A673 (cell line): ENCODE data around the gene MDN1. TPM values are rescaled to one million over a fixed set of nuclear protein-coding genes. Genes with fewer than 3 reads are reported as not detected.
A peak's percentile ranks its signal among the peaks of the same experiment; 100 is the strongest.

Experiments used
- BruUV-seq: library from RNA; stranded (reverse); fragments of 400-500 nt; replicated peaks from 2 replicates; lab custom pipeline; 2021; lab: Mats Ljungman, UMichigan
- CTCF ChIA-PET: fragments of 300-600 bp; sonication (Branson Sonifier 250); formaldehyde crosslinking; loops from one replicate; lab custom pipeline; 2022; ENCODE audit warnings: antibody characterized with exemption; lab: Charles Lee
- POLR2A ChIA-PET: fragments of 300-600 bp; sonication (Branson Sonifier 250); formaldehyde crosslinking; loops from one replicate; lab custom pipeline; 2022; ENCODE audit warnings: antibody characterized with exemption; ENCODE audit not compliant: low non-redundant PET; lab: Charles Lee
- DNase-seq: peaks from one replicate; pipeline ENCODE4 v3.0.0-alpha.2; 2015; ENCODE audit warnings: low spot score
- H3K27ac ChIP-seq: fragments of 200-600 bp; sonication (generic); 2 replicates; pipeline ENCODE4 v1.5.1; 2016; ENCODE audit warnings: mixed run types, low read depth, mild to moderate bottlenecking, mixed read lengths, antibody characterized with exemption, low read length; ENCODE audit not compliant: poor library complexity, severe bottlenecking
- H3K27me3 ChIP-seq: fragments of 200-600 bp; sonication (generic); replicated peaks from 2 replicates; pipeline ENCODE4 v1.6.1; 2017; ENCODE audit warnings: mixed run types, low read depth, mild to moderate bottlenecking, mixed read lengths, antibody characterized with exemption, low read length; ENCODE audit not compliant: insufficient read depth, poor library complexity
- H3K36me3 ChIP-seq: fragments of 200-600 bp; sonication (generic); 2 replicates; pipeline ENCODE4 v1.6.1; 2016; ENCODE audit warnings: mixed run types, mild to moderate bottlenecking, mixed read lengths, antibody characterized with exemption, low read length; ENCODE audit not compliant: insufficient read depth, poor library complexity, severe bottlenecking
- H3K4me1 ChIP-seq: fragments of 200-600 bp; sonication (generic); 2 replicates; pipeline ENCODE4 v1.6.1; 2017; ENCODE audit warnings: mixed run types, mild to moderate bottlenecking, mixed read lengths, antibody characterized with exemption, low read length; ENCODE audit not compliant: insufficient read depth, poor library complexity, severe bottlenecking
- H3K4me3 ChIP-seq: fragments of 200-600 bp; sonication (generic); 2 replicates; pipeline ENCODE4 v1.5.1; 2016; ENCODE audit warnings: low read depth, mixed run types, mild to moderate bottlenecking, mixed read lengths, low read length; ENCODE audit not compliant: poor library complexity, severe bottlenecking
- H3K9me3 ChIP-seq: fragments of 200-600 bp; sonication (generic); 2 replicates; pipeline ENCODE4 v1.6.1; 2016; ENCODE audit warnings: mixed run types, low read depth, mild to moderate bottlenecking, mixed read lengths, antibody characterized with exemption, low read length; ENCODE audit not compliant: poor library complexity, severe bottlenecking
- EZH2 ChIP-seq: fragments of 200-600 bp; sonication (generic); IDR thresholded peaks from 2 replicates; pipeline ENCODE4 v1.6.1; 2017; ENCODE audit warnings: borderline replicate concordance, low read depth, mild to moderate bottlenecking, mixed read lengths, antibody characterized with exemption, low read length; ENCODE audit not compliant: poor library complexity, severe bottlenecking
- intact Hi-C: fragments of 100-400 bp; cut with micrococcal nuclease; formaldehyde crosslinking; loops from one replicate; pipeline ENCODE4 v1.10.0; 2022; ENCODE audit not compliant: unreplicated experiment
- total RNA-seq: library from RNA; stranded (reverse); gene quantifications from 2 replicates; pipeline ENCODE4 v1.2.3, GENCODE V29; 2021
- TF ChIP-seq, protein P1 (sequence below): fragments of 300-800, 200-600 bp; sonication (generic); conservative IDR thresholded peaks from 2 replicates; pipeline ENCODE4 v1.5.1; 2017; ENCODE audit warnings: low read depth, mild to moderate bottlenecking, antibody characterized with exemption, low read length, moderate library complexity, mixed read lengths

Gene MDN1
- total RNA-seq, 1 experiment from 2014 or later, result 64.4 TPM

DNA sequence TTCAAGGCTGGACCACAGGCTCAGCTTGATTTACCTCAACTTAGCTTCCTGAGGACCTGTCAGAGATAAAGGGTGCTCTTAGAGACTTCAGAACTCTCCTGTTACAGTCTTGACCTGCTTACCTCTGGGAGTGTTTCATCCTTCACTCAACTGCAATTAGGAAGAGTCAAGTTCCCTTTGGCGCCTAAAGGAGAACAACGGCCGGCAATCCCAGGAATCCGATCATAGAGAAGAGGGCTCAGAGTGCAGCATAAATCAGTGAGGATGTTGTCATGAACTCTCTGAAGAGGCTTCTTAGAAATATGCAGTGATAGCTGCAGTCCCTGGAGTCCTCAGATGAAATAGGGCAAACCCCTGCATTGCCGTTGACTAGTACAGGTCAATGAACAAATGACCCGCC lies 217.4 kb downstream of the MDN1 start:
- no peaks in the 10 kb centered on the region for H3K4me1 ChIP-seq
- no peaks in the 10 kb centered on the region for H3K36me3 ChIP-seq
- TF ChIP-seq, protein P1, sequence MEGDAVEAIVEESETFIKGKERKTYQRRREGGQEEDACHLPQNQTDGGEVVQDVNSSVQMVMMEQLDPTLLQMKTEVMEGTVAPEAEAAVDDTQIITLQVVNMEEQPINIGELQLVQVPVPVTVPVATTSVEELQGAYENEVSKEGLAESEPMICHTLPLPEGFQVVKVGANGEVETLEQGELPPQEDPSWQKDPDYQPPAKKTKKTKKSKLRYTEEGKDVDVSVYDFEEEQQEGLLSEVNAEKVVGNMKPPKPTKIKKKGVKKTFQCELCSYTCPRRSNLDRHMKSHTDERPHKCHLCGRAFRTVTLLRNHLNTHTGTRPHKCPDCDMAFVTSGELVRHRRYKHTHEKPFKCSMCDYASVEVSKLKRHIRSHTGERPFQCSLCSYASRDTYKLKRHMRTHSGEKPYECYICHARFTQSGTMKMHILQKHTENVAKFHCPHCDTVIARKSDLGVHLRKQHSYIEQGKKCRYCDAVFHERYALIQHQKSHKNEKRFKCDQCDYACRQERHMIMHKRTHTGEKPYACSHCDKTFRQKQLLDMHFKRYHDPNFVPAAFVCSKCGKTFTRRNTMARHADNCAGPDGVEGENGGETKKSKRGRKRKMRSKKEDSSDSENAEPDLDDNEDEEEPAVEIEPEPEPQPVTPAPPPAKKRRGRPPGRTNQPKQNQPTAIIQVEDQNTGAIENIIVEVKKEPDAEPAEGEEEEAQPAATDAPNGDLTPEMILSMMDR, result no peak
- TF ChIP-seq EZH2, result no peak
- DNase-seq, result no peak
- ChIA-PET CTCF (no interaction called here), POLR2A (no interaction called here)
- no peak overlapping the region for H3K4me3 ChIP-seq
- BruUV-seq, result no TSS peak
- H3K9me3 ChIP-seq, result no peaks in the 10 kb centered on the region
- no peak overlapping the region for H3K27ac ChIP-seq
- no peaks in the 10 kb centered on the region for H3K27me3 ChIP-seq
- intact Hi-C loops, result no loop called here

DNA sequence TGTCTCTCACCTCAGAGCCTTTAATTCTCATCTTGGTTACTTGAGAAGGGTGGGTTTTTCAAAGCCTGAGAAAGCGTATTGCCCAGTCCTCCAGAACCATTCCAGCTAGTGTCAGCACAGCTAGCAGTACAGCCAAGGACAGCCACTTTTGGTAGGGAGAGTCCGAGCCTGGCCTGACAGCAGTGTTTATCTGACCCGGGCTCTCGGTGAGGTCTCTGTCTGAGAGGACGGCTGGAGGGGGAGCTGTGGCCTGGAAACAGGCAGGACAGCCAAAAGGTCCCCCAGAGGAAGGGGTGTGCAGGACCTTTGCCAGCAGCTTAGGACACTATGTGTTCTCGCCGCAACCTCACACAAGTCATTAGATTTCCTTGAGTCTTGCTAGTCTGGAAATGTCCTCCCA lies 219.9 kb downstream of the MDN1 start:
- POLR2A ChIA-PET, result no interaction called here
- no TSS peak for BruUV-seq
- no peak overlapping the region for H3K27ac ChIP-seq
- no peaks in the 10 kb centered on the region for H3K27me3 ChIP-seq
- no peaks in the 10 kb centered on the region for H3K36me3 ChIP-seq
- CTCF ChIA-PET, result no interaction called here
- H3K9me3 ChIP-seq, result no peaks in the 10 kb centered on the region
- DNase-seq, result no peak
- no peaks in the 10 kb centered on the region for H3K4me1 ChIP-seq
- H3K4me3 ChIP-seq, result no peak overlapping the region
- intact Hi-C loops, result loop anchor here (5.0 kb wide), 1 partner anchor 162 kb away; no protein-coding TSS in a partner anchor
- no peak for TF ChIP-seq EZH2
- TF ChIP-seq, protein P1, result no peak

DNA sequence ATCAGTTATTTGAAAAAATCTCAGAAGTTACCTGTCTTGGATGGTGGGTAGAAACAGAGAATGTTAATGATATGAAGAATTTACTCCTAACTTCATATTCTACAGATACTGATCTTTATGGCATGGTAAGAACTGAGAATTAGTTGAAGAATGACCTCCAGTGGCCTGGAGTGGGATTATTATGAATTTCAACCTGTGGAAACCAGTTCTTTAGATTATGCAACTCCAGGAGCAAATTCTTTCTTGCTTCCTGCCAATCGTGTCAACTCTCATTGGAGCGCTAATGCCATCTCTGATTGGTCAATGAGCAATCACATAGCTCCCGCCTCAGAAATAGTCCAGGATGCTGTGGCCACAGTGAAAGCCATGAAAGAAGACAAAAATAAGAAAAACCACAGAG lies 221.6 kb downstream of the MDN1 start:
- ChIA-PET CTCF (no interaction called here), POLR2A (no interaction called here)
- H3K9me3 ChIP-seq, result no peaks in the 10 kb centered on the region
- H3K4me3 ChIP-seq, result no peak overlapping the region
- H3K36me3 ChIP-seq, result no peaks in the 10 kb centered on the region
- H3K4me1 ChIP-seq, result no peaks in the 10 kb centered on the region
- H3K27ac ChIP-seq, result no peak overlapping the region
- intact Hi-C loops, result loop anchor here (5.0 kb wide), 1 partner anchor 161 kb away; no protein-coding TSS in a partner anchor
- DNase-seq, result peak; percentile 63
- no TSS peak for BruUV-seq
- TF ChIP-seq, protein P1, result peak; percentile 40; the same call in 1 of the 2 replicates
- TF ChIP-seq EZH2, result no peak
- no peaks in the 10 kb centered on the region for H3K27me3 ChIP-seq
